GM21619 (cell line): ENCODE measurements around the gene PRKCH.
"Not testable (repeated sequence)": the region's sequence is repeated elsewhere in the genome, so short reads cannot be mapped to it uniquely, and the experiment has no call there.

Experiments used
- ATAC-seq: cut with Tn5 transposase; IDR thresholded peaks from one replicate; pipeline ENCODE4 v1.9.1; 2021; ENCODE audit not compliant: unreplicated experiment

Gene PRKCH

GRCh38 chr14:61304688-61305087 lies 16.7 kb upstream of the PRKCH start:
- ATAC-seq = no peak

GRCh38 chr14:61308198-61308597 lies 13.2 kb upstream of the PRKCH start:
- no peak for ATAC-seq

- ATAC-seq = not testable (repeated sequence)
These were observed 12.7 kb upstream of the PRKCH start for GRCh38 chr14:61308701-61309100.

- no peak for ATAC-seq
These were observed 6.1 kb upstream of the PRKCH start for GRCh38 chr14:61315313-61315712.

- ATAC-seq = no peak
These were observed 2.3 kb upstream of the PRKCH start for GRCh38 chr14:61319086-61319485.

GRCh38 chr14:61319706-61320105 lies 1.7 kb upstream of the PRKCH start:
- ATAC-seq = no peak

- not testable (repeated sequence) for ATAC-seq
These were observed 1.2 kb upstream of the PRKCH start for GRCh38 chr14:61320170-61320569.

- ATAC-seq = no peak
These were observed 484 bp upstream of the PRKCH start for GRCh38 chr14:61320806-61321384.

GRCh38 chr14:61322011-61322798 lies 826 bp downstream of the PRKCH start:
- ATAC-seq = no peak

GRCh38 chr14:61322799-61323290 lies 1.5 kb downstream of the PRKCH start:
- ATAC-seq = no peak

GRCh38 chr14:61323970-61324369 lies 2.6 kb downstream of the PRKCH start:
- ATAC-seq = no peak

- ATAC-seq = no peak
These were observed 3.8 kb downstream of the PRKCH start for GRCh38 chr14:61325166-61325565.

GRCh38 chr14:61326146-61326545 lies 4.8 kb downstream of the PRKCH start:
- no peak for ATAC-seq

- no peak for ATAC-seq
These were observed 5.5 kb downstream of the PRKCH start for GRCh38 chr14:61326847-61327246.

GRCh38 chr14:61328626-61329262 lies 7.4 kb downstream of the PRKCH start:
- ATAC-seq = no peak

- no peak for ATAC-seq
These were observed 8.2 kb downstream of the PRKCH start for GRCh38 chr14:61329478-61330051.

- ATAC-seq = peak; percentile 42
These were observed 9.1 kb downstream of the PRKCH start for GRCh38 chr14:61330511-61330910.

GRCh38 chr14:61331992-61332657 lies 10.7 kb downstream of the PRKCH start:
- no peak for ATAC-seq

GRCh38 chr14:61332658-61333029 lies 11.3 kb downstream of the PRKCH start:
- ATAC-seq = no peak

- ATAC-seq = no peak
These were observed 11.7 kb downstream of the PRKCH start for GRCh38 chr14:61333087-61333486.

- ATAC-seq = no peak
These were observed 12.9 kb downstream of the PRKCH start for GRCh38 chr14:61334197-61334701.
